ENCODE measurements around the gene PRKX.

- TF ChIP-seq CTCF (IDR thresholded peaks at IDR 0.05) (no peak), POLR2A (IDR thresholded peaks at IDR 0.05) (no peak)
Measured at GRCh38 chrX:3757510-3758025, 44.1 kb upstream of the PRKX start.

All from transverse colon (tissue), 3 donors.